ENCODE results near the gene MYLK2.

MYLK2 gene

DNA sequence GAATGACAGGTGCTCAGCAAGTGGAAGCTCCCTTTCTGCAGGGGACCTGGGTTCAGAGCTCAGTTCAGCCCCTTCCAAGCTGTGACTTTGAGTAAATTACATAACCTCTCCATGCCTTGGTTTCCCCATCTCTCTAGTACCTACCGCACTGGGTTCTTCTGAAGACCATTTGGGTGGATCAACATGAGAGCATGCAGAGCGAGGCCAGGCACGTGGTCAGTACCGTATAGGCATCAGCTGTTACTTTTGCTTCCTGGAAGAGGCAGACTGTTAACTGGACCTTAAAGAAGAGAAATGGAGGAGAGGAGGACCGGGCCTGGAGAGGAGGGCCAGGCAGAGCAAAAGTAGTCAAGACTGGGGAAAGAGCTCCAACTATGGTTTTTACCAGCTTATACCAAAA is 1.7 kb upstream of the MYLK2 start:
- H3K27me3 ChIP-seq (replicated peaks; ENCODE audit: control insufficient read depth, insufficient read depth, low read length) = no peaks in the 10 kb centered on the region
- DNase-seq (ENCODE audit: extremely low read depth, insufficient read length) = no peak
- no peak overlapping the region for H3K4me3 ChIP-seq (replicated peaks; ENCODE audit: low read depth, low read length)
- TF ChIP-seq, protein P1, sequence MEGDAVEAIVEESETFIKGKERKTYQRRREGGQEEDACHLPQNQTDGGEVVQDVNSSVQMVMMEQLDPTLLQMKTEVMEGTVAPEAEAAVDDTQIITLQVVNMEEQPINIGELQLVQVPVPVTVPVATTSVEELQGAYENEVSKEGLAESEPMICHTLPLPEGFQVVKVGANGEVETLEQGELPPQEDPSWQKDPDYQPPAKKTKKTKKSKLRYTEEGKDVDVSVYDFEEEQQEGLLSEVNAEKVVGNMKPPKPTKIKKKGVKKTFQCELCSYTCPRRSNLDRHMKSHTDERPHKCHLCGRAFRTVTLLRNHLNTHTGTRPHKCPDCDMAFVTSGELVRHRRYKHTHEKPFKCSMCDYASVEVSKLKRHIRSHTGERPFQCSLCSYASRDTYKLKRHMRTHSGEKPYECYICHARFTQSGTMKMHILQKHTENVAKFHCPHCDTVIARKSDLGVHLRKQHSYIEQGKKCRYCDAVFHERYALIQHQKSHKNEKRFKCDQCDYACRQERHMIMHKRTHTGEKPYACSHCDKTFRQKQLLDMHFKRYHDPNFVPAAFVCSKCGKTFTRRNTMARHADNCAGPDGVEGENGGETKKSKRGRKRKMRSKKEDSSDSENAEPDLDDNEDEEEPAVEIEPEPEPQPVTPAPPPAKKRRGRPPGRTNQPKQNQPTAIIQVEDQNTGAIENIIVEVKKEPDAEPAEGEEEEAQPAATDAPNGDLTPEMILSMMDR (IDR thresholded peaks at IDR 0.05; ENCODE audit: insufficient read depth, low read length, poor library complexity, severe bottlenecking) = no peak
- H3K36me3 ChIP-seq (ENCODE audit: control insufficient read depth, insufficient read depth, low read length) = no peaks in the 10 kb centered on the region

DNA sequence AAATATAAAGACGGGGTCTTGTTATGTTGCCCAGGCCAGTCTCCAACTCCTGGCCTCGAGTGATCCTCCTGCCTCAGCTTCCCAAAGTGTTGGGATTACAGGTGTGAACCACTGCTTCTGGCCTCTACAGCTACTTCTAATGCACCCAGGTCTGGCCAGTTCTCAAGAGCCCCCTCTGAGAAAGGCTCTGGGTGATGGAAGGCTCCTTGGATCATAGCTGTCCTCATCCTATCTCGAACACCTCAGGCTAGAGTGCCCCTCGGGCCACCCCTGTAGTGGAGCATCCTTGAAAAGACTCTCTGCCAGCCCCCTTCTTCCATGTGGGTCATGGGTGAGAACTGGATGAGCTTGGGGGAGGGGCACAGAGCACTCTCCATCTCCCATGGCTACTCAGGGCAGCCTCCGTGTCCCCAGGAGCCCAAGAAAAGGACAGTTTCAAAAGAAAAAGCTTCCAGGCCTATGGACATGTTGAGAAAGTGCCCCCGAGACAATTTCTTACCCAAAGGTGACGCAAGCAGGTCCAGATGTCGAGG is 714 bp upstream of the MYLK2 start:
- no peaks in the 10 kb centered on the region for H3K27me3 ChIP-seq (replicated peaks; ENCODE audit: control insufficient read depth, insufficient read depth, low read length)
- no peak for DNase-seq (ENCODE audit: extremely low read depth, insufficient read length)
- no peak overlapping the region for H3K4me3 ChIP-seq (replicated peaks; ENCODE audit: low read depth, low read length)
- no peaks in the 10 kb centered on the region for H3K36me3 ChIP-seq (ENCODE audit: control insufficient read depth, insufficient read depth, low read length)
- TF ChIP-seq, protein P1 (IDR thresholded peaks at IDR 0.05; ENCODE audit: insufficient read depth, low read length, poor library complexity, severe bottlenecking) = no peak

DNA sequence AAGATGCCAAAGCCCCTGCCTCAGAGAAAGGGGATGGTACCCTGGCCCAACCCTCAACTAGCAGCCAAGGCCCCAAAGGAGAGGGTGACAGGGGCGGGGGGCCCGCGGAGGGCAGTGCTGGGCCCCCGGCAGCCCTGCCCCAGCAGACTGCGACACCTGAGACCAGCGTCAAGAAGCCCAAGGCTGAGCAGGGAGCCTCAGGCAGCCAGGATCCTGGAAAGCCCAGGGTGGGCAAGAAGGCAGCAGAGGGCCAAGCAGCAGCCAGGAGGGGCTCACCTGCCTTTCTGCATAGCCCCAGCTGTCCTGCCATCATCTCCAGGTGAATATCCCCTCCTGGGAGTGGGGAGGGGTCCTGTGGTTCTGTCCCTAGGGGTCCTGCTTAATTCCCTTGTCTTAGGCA is 1.1 kb downstream of the MYLK2 start:
- H3K27me3 ChIP-seq (replicated peaks; ENCODE audit: control insufficient read depth, insufficient read depth, low read length) = no peaks in the 10 kb centered on the region
- DNase-seq (ENCODE audit: extremely low read depth, insufficient read length) = no peak
- TF ChIP-seq, protein P1 (IDR thresholded peaks at IDR 0.05; ENCODE audit: insufficient read depth, low read length, poor library complexity, severe bottlenecking) = no peak
- no peaks in the 10 kb centered on the region for H3K36me3 ChIP-seq (ENCODE audit: control insufficient read depth, insufficient read depth, low read length)
- H3K4me3 ChIP-seq (replicated peaks; ENCODE audit: low read depth, low read length) = no peak overlapping the region

DNA sequence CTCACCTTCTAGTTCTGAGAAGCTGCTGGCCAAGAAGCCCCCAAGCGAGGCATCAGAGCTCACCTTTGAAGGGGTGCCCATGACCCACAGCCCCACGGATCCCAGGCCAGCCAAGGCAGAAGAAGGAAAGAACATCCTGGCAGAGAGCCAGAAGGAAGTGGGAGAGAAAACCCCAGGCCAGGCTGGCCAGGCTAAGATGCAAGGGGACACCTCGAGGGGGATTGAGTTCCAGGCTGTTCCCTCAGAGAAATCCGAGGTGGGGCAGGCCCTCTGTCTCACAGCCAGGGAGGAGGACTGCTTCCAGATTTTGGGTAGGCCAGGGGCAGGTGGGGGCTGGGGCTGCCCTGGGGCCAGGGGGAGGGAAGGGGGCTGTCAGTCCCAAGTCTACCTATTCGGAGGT is 2.3 kb downstream of the MYLK2 start:
- DNase-seq (ENCODE audit: extremely low read depth, insufficient read length) = no peak
- TF ChIP-seq, protein P1 (IDR thresholded peaks at IDR 0.05; ENCODE audit: insufficient read depth, low read length, poor library complexity, severe bottlenecking) = no peak
- no peaks in the 10 kb centered on the region for H3K36me3 ChIP-seq (ENCODE audit: control insufficient read depth, insufficient read depth, low read length)
- H3K4me3 ChIP-seq (replicated peaks; ENCODE audit: low read depth, low read length) = no peak overlapping the region
- H3K27me3 ChIP-seq (replicated peaks; ENCODE audit: control insufficient read depth, insufficient read depth, low read length) = no peaks in the 10 kb centered on the region

DNA sequence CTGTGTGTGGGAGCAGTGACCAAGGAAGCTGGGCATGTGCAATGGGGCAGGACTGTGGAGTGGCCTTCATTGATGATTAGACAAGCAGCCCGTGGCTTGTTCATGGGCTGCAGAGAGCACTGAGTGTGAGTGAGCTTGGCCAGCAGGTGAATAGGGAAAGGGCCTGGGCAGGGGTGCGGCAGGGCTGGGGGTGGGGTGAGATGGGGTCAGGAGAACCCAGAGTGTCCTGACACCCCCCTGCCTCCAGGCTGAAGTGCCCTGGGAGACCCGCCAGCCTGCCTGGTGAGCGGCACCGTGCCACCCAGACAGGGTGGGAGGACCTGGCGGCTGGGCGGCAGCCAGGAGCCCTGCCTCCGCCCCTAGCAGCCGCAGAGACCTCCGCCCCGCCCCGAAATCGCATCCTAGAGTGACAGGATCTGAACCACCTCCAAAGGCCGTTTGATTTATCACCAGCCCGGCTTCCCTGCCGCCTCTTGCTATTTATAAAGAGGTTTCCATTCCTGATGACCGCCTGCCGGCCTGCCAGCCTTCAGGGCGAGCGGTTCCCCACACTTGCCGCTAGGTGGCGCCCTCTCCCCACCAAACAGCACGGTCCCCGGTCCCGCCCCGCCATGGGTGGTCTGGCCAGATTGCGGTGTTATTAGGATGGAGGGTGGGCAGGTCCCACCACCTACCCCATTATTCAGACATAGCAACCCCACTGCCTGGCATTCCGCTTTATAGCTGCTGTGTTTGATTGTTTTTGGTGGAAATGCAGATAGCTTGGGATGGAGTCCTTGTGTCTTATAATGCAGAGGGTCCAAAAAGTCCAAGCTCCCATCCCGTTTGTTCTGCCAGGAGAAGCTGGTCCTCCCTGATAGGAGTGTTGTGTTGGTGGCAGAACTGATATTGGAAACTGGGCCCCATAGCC is 3.5 kb downstream of the MYLK2 start:
- no peaks in the 10 kb centered on the region for H3K27me3 ChIP-seq (replicated peaks; ENCODE audit: control insufficient read depth, insufficient read depth, low read length)
- H3K4me3 ChIP-seq (replicated peaks; ENCODE audit: low read depth, low read length) = no peak overlapping the region
- TF ChIP-seq, protein P1 (IDR thresholded peaks at IDR 0.05; ENCODE audit: insufficient read depth, low read length, poor library complexity, severe bottlenecking) = peak; percentile 98
- peak; percentile 51 for DNase-seq (ENCODE audit: extremely low read depth, insufficient read length)
- no peaks in the 10 kb centered on the region for H3K36me3 ChIP-seq (ENCODE audit: control insufficient read depth, insufficient read depth, low read length)

Measured in GM06990 (cell line).